T-cell (primary cell): ENCODE data around the gene ARHGAP25. TPM values are rescaled to one million over a fixed set of nuclear protein-coding genes. Genes with fewer than 3 reads are reported as not detected.
A peak's percentile ranks its signal among the peaks of the same experiment; 100 is the strongest.

Source experiments
- ATAC-seq, 4 experiments: fragments of 200-7000 bp in 3 of 4; fragments of 150-1000 bp in 1 of 4; cut with Tn5 transposase; replicated peaks in 1 of 4; 1 replicate in 3 of 4; 2 replicates in 1 of 4; pipeline ENCODE4 v1.10.0; 2021; ENCODE audit warnings: moderate library complexity in 3 of 4, mild to moderate bottlenecking in 2 of 4, moderate number of reproducible peaks in 1 of 4
- CTCF ChIA-PET, 2 donors: fragments of 300-600 bp; sonication (Branson Sonifier 250); formaldehyde crosslinking; loops; one replicate each; lab custom pipeline; 2022; ENCODE audit warnings: antibody characterized with exemption in 2 of 2; lab: Charles Lee
- POLR2A ChIA-PET, 2 donors: fragments of 300-600 bp; sonication (Branson Sonifier 250); formaldehyde crosslinking; loops; one replicate each; lab custom pipeline; 2022; ENCODE audit warnings: antibody characterized with exemption in 2 of 2; lab: Charles Lee
- DNase-seq, 35 experiments: peaks; one replicate each; pipeline versions ENCODE4 v3.0.0 to v3.0.0-alpha.2; 2013 to 2023
- H3K27ac ChIP-seq: one replicate; pipeline ENCODE4 v1.5.1; 2013; ENCODE audit warnings: low read length
- H3K27me3 ChIP-seq, 2 experiments: replicated peaks in 1 of 2; 1 replicate in 1 of 2; 2 replicates in 1 of 2; pipeline versions ENCODE4 v1.6.1 to v1.7.0; 2013; ENCODE audit warnings: low read length in 1 of 2, mixed read lengths in 1 of 2; ENCODE audit not compliant: control insufficient read depth in 2 of 2, insufficient read depth in 2 of 2; ENCODE audit errors: extremely low read depth in 1 of 2
- H3K36me3 ChIP-seq, 2 donors: 1 replicate in 1 of 2; 2 replicates in 1 of 2; pipeline versions ENCODE4 v1.6.1 to v1.7.0; 2013; ENCODE audit warnings: low read length in 1 of 2; ENCODE audit not compliant: control insufficient read depth in 2 of 2, insufficient read depth in 1 of 2; ENCODE audit errors: extremely low read depth in 1 of 2
- H3K4me1 ChIP-seq, 2 experiments: 1 replicate in 1 of 2; 2 replicates in 1 of 2; pipeline versions ENCODE4 v1.6.1 to v1.7.0; 2013; ENCODE audit warnings: low read length in 2 of 2, mixed read lengths in 1 of 2; ENCODE audit not compliant: insufficient read depth in 2 of 2, control insufficient read depth in 1 of 2; ENCODE audit errors: extremely low read depth in 1 of 2
- H3K4me3 ChIP-seq, 2 donors: 1 replicate in 1 of 2; 2 replicates in 1 of 2; pipeline versions ENCODE4 v1.5.1 to v1.7.0; 2013; ENCODE audit warnings: mild to moderate bottlenecking in 2 of 2, low read length in 1 of 2, moderate library complexity in 1 of 2; ENCODE audit not compliant: control insufficient read depth in 1 of 2; ENCODE audit errors: extremely low read depth in 1 of 2
- H3K9me3 ChIP-seq: 2 replicates; pipeline ENCODE4 v1.7.0; 2013
- H3K27ac Mint-ChIP-seq, 2 donors: one replicate each; pipeline ENCODE4 v1.8.0; 2020 to 2021; ENCODE audit warnings: mild to moderate bottlenecking in 2 of 2, mixed read lengths in 2 of 2
- H3K27me3 Mint-ChIP-seq, 2 donors: one replicate each; pipeline ENCODE4 v1.8.0; 2021 to 2022; ENCODE audit warnings: mixed read lengths in 2 of 2
- H3K36me3 Mint-ChIP-seq: one replicate; pipeline ENCODE4 v1.8.0; 2021; ENCODE audit warnings: mixed read lengths
- H3K4me1 Mint-ChIP-seq, 3 donors: one replicate each; pipeline ENCODE4 v1.8.0; 2020 to 2022; ENCODE audit warnings: mixed read lengths in 3 of 3, mild to moderate bottlenecking in 1 of 3
- H3K4me3 Mint-ChIP-seq, 3 donors: one replicate each; pipeline ENCODE4 v1.8.0; 2020 to 2022; ENCODE audit warnings: mild to moderate bottlenecking in 3 of 3, mixed read lengths in 3 of 3, moderate library complexity in 3 of 3
- H3K9me3 Mint-ChIP-seq, 3 donors: one replicate each; pipeline ENCODE4 v1.8.0; 2020 to 2022; ENCODE audit warnings: mixed read lengths in 3 of 3
- WGBS: methylation state at CpG from one replicate; pipeline ENCODE4 v1.1.5; 2013; ENCODE audit warnings: missing lambda C conversion rate; ENCODE audit not compliant: insufficient coverage; 5-methylcytosine and 5-hydroxymethylcytosine counted together
- total RNA-seq, 35 experiments: library from RNA in 6 of 35; stranded (reverse) in 6 of 35; fragments of 120-200 nt in 1 of 35; gene quantifications; one replicate each; pipeline versions ENCODE4 v1.2.1 to v1.2.4 and lab custom pipeline; 2013 to 2026

ARHGAP25 gene
- total RNA-seq, 5 donors from 2014 or later (not counting 1 experiment from before 2014, with no cell fraction given): 103 to 134 (median 123) TPM

DNA sequence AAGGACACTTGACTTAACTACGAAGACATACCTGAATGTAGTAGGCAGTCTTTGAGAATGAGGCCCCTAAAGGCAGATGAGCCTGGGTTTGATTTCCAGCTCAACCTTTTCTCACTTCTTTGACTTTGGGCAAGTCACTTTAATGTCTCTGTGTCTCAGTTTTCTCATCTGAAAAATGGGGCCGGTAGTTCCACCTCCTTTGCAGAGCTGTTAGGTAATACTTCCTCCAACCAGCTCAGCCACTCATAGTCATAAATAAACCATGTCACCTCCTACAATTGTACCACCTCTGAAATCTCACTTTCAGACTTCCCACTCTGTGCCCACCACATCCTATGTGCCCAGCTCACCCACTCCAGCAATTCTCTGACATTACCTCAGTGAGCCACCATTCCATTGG lies 10.4 kb downstream of the ARHGAP25 start:
- H3K4me3 Mint-ChIP-seq: peak overlapping the region in 2 of 3 donors; percentile 15 to 35
- H3K9me3 ChIP-seq: no peaks in the 10 kb centered on the region
- H3K36me3 Mint-ChIP-seq: peaks cover 48% of the 10 kb centered on the region
- peaks cover 38 to 89% of the 10 kb centered on the region in 2 experiments for H3K4me1 ChIP-seq
- peaks cover 93 to 94% (median 93%) of the 10 kb centered on the region in 3 donors for H3K4me1 Mint-ChIP-seq
- ChIA-PET POLR2A (interaction anchor here in 1 of 2 donors (0.7 to 1.0 kb wide), 2 partner anchors 11 to 691 kb away, joined by 3 to 4 read pairs; partner anchors contain the start of gene ARHGAP25), CTCF (interaction anchor here (0.6 to 1.6 kb wide), 16 partner anchors 8 to 282 kb away, joined by 3 to 8 read pairs (median 4); no protein-coding TSS in a partner anchor)
- H3K4me3 ChIP-seq: no peak overlapping the region
- H3K27ac ChIP-seq: peak overlapping the region; percentile 68
- H3K27me3 Mint-ChIP-seq: no peaks in the 10 kb centered on the region
- peak in 1 of 35 experiments; percentile 42 for DNase-seq
- H3K27ac Mint-ChIP-seq: peak overlapping the region; percentile 86 to 94
- H3K36me3 ChIP-seq: peaks cover 8 to 40% of the 10 kb centered on the region in 2 donors
- H3K27me3 ChIP-seq: no peaks in the 10 kb centered on the region
- 13% methylated on average over 1 of the region's 2 CpGs for WGBS
- H3K9me3 Mint-ChIP-seq: no peaks in the 10 kb centered on the region
- ATAC-seq: peak in 1 of 4 experiments; percentile 30

GRCh38 chr2:68746408-68746807 lies 11.8 kb downstream of the ARHGAP25 start:
- POLR2A ChIA-PET: interaction anchor here in 1 of 2 donors (0.7 kb wide), 2 partner anchors 83 to 111 kb away, joined by 4 to 5 read pairs; no protein-coding TSS in a partner anchor
- peaks cover 42% of the 10 kb centered on the region for H3K36me3 Mint-ChIP-seq

DNA sequence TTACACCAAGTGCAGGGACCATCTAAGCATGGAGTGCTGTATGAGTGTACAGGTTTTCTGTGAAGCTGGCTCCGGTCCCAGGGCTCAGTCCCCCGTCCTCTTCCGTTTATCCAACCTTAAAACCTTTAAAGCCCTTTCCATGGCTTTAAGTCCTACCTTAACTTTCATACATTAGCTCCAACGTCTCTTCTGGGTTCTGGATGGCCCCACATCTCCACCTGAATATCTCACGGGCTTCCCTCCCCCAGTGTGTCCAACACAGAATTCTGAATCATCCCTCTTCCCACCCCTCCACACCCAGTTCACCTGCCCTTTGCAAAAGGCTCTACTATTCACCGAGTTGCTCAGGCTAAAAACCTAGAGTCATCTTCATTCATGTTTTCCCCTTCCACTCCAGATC lies 12.8 kb downstream of the ARHGAP25 start:
- Mint-ChIP-seq H3K27me3 (no peaks in the 10 kb centered on the region), H3K9me3 (no peaks in the 10 kb centered on the region), H3K4me1 (peaks cover 83 to 95% (median 93%) of the 10 kb centered on the region in 3 donors), H3K36me3 (peaks cover 39% of the 10 kb centered on the region), H3K4me3 (peak overlapping the region in 2 of 3 donors; percentile 2 to 18), H3K27ac (peak overlapping the region; percentile 85 to 94)
- ChIA-PET CTCF (interaction anchor here in 1 of 2 donors (0.8 to 1.7 kb wide), 3 partner anchors 10 to 38 kb away, joined by 7 to 8 read pairs (median 8); no protein-coding TSS in a partner anchor), POLR2A (no interaction called here)
- Histone ChIP-seq H3K27ac (peak overlapping the region; percentile 43), H3K4me1 (peaks cover 25 to 83% of the 10 kb centered on the region in 2 experiments), H3K9me3 (no peaks in the 10 kb centered on the region), H3K4me3 (no peak overlapping the region), H3K27me3 (no peaks in the 10 kb centered on the region), H3K36me3 (peaks cover 5 to 53% of the 10 kb centered on the region in 2 donors)
- DNase-seq: no peak
- WGBS: 75% methylated on average over 5 of the region's 6 CpGs
- ATAC-seq: no peak

More at GRCh38 chr2:68746408-68746807, 11.8 kb downstream of the ARHGAP25 start:
- WGBS: 100% methylated on average over 2 of the region's 11 CpGs
- Histone ChIP-seq H3K4me1 (peaks cover 26 to 84% of the 10 kb centered on the region in 2 experiments), H3K36me3 (peaks cover 5 to 49% of the 10 kb centered on the region in 2 donors), H3K4me3 (no peak overlapping the region), H3K27me3 (no peaks in the 10 kb centered on the region), H3K27ac (peak overlapping the region; percentile 14), H3K9me3 (no peaks in the 10 kb centered on the region)
- Mint-ChIP-seq H3K4me3 (no peak overlapping the region), H3K9me3 (no peaks in the 10 kb centered on the region), H3K27me3 (no peaks in the 10 kb centered on the region), H3K4me1 (peaks cover 85 to 93% (median 93%) of the 10 kb centered on the region in 3 donors), H3K27ac (peak overlapping the region; percentile 86 to 94)
- CTCF ChIA-PET: interaction anchor here in 1 of 2 donors (0.9 to 1.7 kb wide), 3 partner anchors 9 to 93 kb away, joined by 3 to 8 read pairs (median 3); no protein-coding TSS in a partner anchor
- DNase-seq: no peak
- no peak for ATAC-seq

GRCh38 chr2:68747900-68748299 lies 13.3 kb downstream of the ARHGAP25 start:
- H3K4me1 ChIP-seq: peaks cover 25 to 83% of the 10 kb centered on the region in 2 experiments

GRCh38 chr2:68748568-68748967 lies 14.0 kb downstream of the ARHGAP25 start:
- H3K27ac Mint-ChIP-seq: peak overlapping the region; percentile 85 to 94
- Histone ChIP-seq H3K36me3 (peaks cover 5 to 48% of the 10 kb centered on the region in 2 donors), H3K27me3 (no peaks in the 10 kb centered on the region), H3K4me1 (peaks cover 27 to 83% of the 10 kb centered on the region in 2 experiments), H3K9me3 (no peaks in the 10 kb centered on the region), H3K27ac (peak overlapping the region; percentile 43), H3K4me3 (no peak overlapping the region)
- peaks cover 39% of the 10 kb centered on the region for H3K36me3 Mint-ChIP-seq
- ChIA-PET CTCF (interaction anchor here (0.6 to 5.9 kb wide), 14 partner anchors 8 to 285 kb away, joined by 3 to 78 read pairs (median 3); no protein-coding TSS in a partner anchor), POLR2A (interaction anchor here in 1 of 2 donors (0.5 kb wide), 1 partner anchor 284 kb away, joined by 10 read pairs; no protein-coding TSS in a partner anchor)
- no peaks in the 10 kb centered on the region for H3K27me3 Mint-ChIP-seq
- 83% methylated on average over 1 of the region's 1 CpG for WGBS
- H3K4me1 Mint-ChIP-seq: peaks cover 83 to 95% (median 93%) of the 10 kb centered on the region in 3 donors
- DNase-seq (no peak), ATAC-seq (no peak)
- no peaks in the 10 kb centered on the region for H3K9me3 Mint-ChIP-seq
- no peak overlapping the region for H3K4me3 Mint-ChIP-seq

More at GRCh38 chr2:68747900-68748299, 13.3 kb downstream of the ARHGAP25 start:
- no peaks in the 10 kb centered on the region for H3K27me3 ChIP-seq
- peak overlapping the region in 2 of 3 donors; percentile 2 to 18 for H3K4me3 Mint-ChIP-seq
- peaks cover 5 to 55% of the 10 kb centered on the region in 2 donors for H3K36me3 ChIP-seq
- H3K4me1 Mint-ChIP-seq: peaks cover 83 to 95% (median 93%) of the 10 kb centered on the region in 3 donors
- H3K9me3 Mint-ChIP-seq: no peaks in the 10 kb centered on the region
- no peaks in the 10 kb centered on the region for H3K9me3 ChIP-seq
- H3K27ac ChIP-seq: peak overlapping the region; percentile 43
- no peak for ATAC-seq
- peaks cover 34% of the 10 kb centered on the region for H3K36me3 Mint-ChIP-seq
- H3K4me3 ChIP-seq: no peak overlapping the region
- CTCF ChIA-PET: interaction anchor here (0.7 to 2.0 kb wide), 6 partner anchors 9 to 285 kb away, joined by 3 to 8 read pairs (median 4); no protein-coding TSS in a partner anchor
- 44% methylated on average over 2 of the region's 2 CpGs for WGBS
- peak overlapping the region; percentile 85 to 94 for H3K27ac Mint-ChIP-seq
- POLR2A ChIA-PET: no interaction called here
- DNase-seq: no peak
- H3K27me3 Mint-ChIP-seq: no peaks in the 10 kb centered on the region

DNA sequence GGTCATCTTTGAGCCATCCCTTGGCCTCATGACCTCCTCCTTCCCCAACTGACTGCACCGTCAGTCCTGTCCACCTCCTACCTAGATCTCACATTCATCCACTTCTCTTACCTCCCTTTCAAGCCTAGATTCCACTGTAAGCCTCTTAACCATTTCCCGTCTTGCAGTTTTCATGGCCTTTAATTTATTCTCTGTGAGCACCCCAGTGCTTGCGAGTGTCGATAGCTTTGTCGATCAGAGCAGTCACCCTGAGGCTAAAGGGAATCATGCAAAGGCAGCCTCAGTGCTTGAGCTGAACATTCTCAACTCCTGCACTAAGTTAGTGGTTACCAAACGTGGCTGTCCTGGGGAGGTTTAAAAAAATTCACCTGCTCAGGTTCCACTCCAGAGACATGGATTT lies 14.7 kb downstream of the ARHGAP25 start:
- Histone ChIP-seq H3K4me3 (no peak overlapping the region), H3K4me1 (peaks cover 33 to 84% of the 10 kb centered on the region in 2 experiments), H3K27me3 (no peaks in the 10 kb centered on the region), H3K27ac (peak overlapping the region; percentile 43), H3K9me3 (no peaks in the 10 kb centered on the region), H3K36me3 (peaks cover 5 to 41% of the 10 kb centered on the region in 2 donors)
- Mint-ChIP-seq H3K9me3 (no peaks in the 10 kb centered on the region), H3K4me3 (no peak overlapping the region), H3K27me3 (no peaks in the 10 kb centered on the region), H3K27ac (peak overlapping the region; percentile 85 to 94), H3K4me1 (peaks cover 83 to 95% (median 93%) of the 10 kb centered on the region in 3 donors), H3K36me3 (peaks cover 42% of the 10 kb centered on the region)
- CTCF ChIA-PET: interaction anchor here (0.6 to 5.9 kb wide), 14 partner anchors 9 to 286 kb away, joined by 3 to 78 read pairs (median 3); no protein-coding TSS in a partner anchor
- DNase-seq: no peak
- 68% methylated on average over 2 of the region's 6 CpGs for WGBS
- no peak for ATAC-seq
- POLR2A ChIA-PET: interaction anchor here (0.5 to 1.0 kb wide), 4 partner anchors 10 to 676 kb away, joined by 3 to 10 read pairs (median 4); no protein-coding TSS in a partner anchor
